Adrenal gland (tissue), 12 donors: ENCODE measurements around the gene SMS. TPM values are rescaled to one million over a fixed set of nuclear protein-coding genes. Genes with fewer than 3 reads are reported as not detected.

Experiments
- DNase-seq, 7 donors: peaks; one replicate each; pipeline ENCODE4 v3.0.0-alpha.2; 2019 to 2020
- H3K27ac ChIP-seq, 5 donors: fragments of 200-600 bp; sonication (generic) in 4 of 5; 1 replicate in 3 of 5; 2 replicates in 2 of 5; pipeline versions ENCODE4 v1.5.1 to v1.8.0; 2016 to 2020; ENCODE audit warnings: mild to moderate bottlenecking in 1 of 5
- H3K27me3 ChIP-seq: fragments of 200-600 bp; 2 replicates; pipeline ENCODE4 v1.8.0; 2021
- H3K36me3 ChIP-seq, 2 donors: fragments of 200-600 bp; replicated peaks in 1 of 2; 1 replicate in 1 of 2; 2 replicates in 1 of 2; pipeline versions ENCODE4 v1.5.1 to v1.8.0; 2018 to 2022
- H3K4me1 ChIP-seq, 2 donors: fragments of 200-600 bp; replicated peaks in 1 of 2; 1 replicate in 1 of 2; 2 replicates in 1 of 2; pipeline versions ENCODE4 v1.5.1 to v1.8.0; 2018 to 2021
- H3K4me3 ChIP-seq, 4 donors: fragments of 200-600 bp; sonication (generic) in 3 of 4; one replicate each; pipeline ENCODE4 v1.5.1; 2016 to 2018
- H3K9me3 ChIP-seq, 3 donors: fragments of 200-600 bp; sonication (generic) in 1 of 3; replicated peaks in 1 of 3; 1 replicate in 2 of 3; 2 replicates in 1 of 3; pipeline versions ENCODE4 v1.5.1 to v1.8.0; 2016 to 2021
- POLR2A ChIP-seq, 2 donors: fragments of 450-650 bp; IDR thresholded peaks; one replicate each; pipeline ENCODE4 v1.6.1; 2017; ENCODE audit warnings: antibody characterized with exemption in 2 of 2, mild to moderate bottlenecking in 2 of 2, moderate library complexity in 1 of 2
- WGBS, 4 donors: extraction: QIAGEN DNeasy Blood & Tissue Kit in 2 of 4; methylation state at CpG; one replicate each; pipeline versions ENCODE4 v1.1.5 to v1.1.7; 2013 to 2017; 5-methylcytosine and 5-hydroxymethylcytosine counted together
- intact Hi-C, 2 donors: fragments of 100-400 bp; cut with DNase I; formaldehyde crosslinking; loops; one replicate each; pipeline versions ENCODE4 v1.14.1 to v1.15.0; 2022 to 2023
- polyA plus RNA-seq, 3 donors: library from polyadenylated mRNA; stranded (reverse); fragments of 200-250 nt in 2 of 3; fragments of 350-450 nt in 1 of 3; fragmentation: Illumina TruSeq in 1 of 3; extraction: RNeasy Lipid Tissue Mini Kit (QIAGEN cat#74804) in 1 of 3; gene quantifications; one replicate each; pipeline ENCODE4 v1.2.3, GENCODE V29; 2013 to 2014
- total RNA-seq, 9 donors: library from RNA; depleted of rRNA in 4 of 9; stranded (reverse); fragments of >200 nt in 4 of 9; fragments of 120-200 nt in 1 of 9; fragmentation: NEBNext Ultra II Directional in 1 of 9; extraction: Animal tissue kit (Norgen Biotek cat#: 25700) in 1 of 9; gene quantifications; one replicate each; pipeline versions ENCODE4 v1.1.0 to v1.2.4, GENCODE V29; 2013 to 2023
- TF ChIP-seq, protein P1 (sequence below), 6 experiments: fragments of 450-650 bp in 4 of 6; fragments of 200-600 bp in 2 of 6; sonication (generic) in 1 of 6; IDR thresholded peaks; 1 replicate in 5 of 6; 2 replicates in 1 of 6; pipeline versions ENCODE4 v1.5.1 to v1.8.0; 2016 to 2021; ENCODE audit warnings: antibody characterized with exemption in 6 of 6, mild to moderate bottlenecking in 2 of 6, moderate library complexity in 1 of 6
- donor health status: healthy with polysubstance abuse.
- donor health status: Bipolar disorder and iron deficiency.
- donor health status: DM: yes; HTN: yes; CAD: no.
- donor health status: DM: no; HTN: no; CAD: no.
- donor health status: DM: no; HTN: no; CAD: no.
- donor health status: DM: yes; HTN: yes; CAD: no.

SMS gene
- total and polyA plus RNA-seq, 12 donors, result 68.3 to 265 (median 131) TPM

DNA sequence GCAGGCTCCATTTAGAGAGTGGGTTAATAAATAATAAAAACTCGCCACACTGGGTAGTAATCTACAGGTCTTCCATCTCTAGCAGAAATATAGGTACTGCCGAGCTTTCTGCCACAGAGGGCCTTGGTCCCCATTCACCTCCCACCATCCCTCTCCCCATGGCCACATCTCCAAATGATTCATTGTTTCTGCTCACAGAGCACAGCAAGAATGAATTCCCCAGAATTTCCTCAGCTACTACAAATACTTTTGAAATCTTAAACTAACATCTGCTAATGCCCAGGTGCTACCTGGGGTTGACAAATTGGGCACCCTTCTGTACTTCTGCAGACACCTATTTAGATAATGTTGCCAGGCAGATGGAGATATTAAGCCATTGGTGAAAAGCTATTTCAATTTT is 96.7 kb downstream of the SMS start:
- Histone ChIP-seq H3K4me1 (no peaks in the 10 kb centered on the region), H3K9me3 (no peaks in the 10 kb centered on the region), H3K36me3 (no peaks in the 10 kb centered on the region), H3K27ac (no peak overlapping the region), H3K4me3 (no peak overlapping the region), H3K27me3 (no peaks in the 10 kb centered on the region)
- 60 to 85% (median 76%) methylated on average over 1 to 2 of the region's 2 CpGs for WGBS, 4 donors
- intact Hi-C loops, result no loop called here
- no peak for DNase-seq
- TF ChIP-seq, protein P1, sequence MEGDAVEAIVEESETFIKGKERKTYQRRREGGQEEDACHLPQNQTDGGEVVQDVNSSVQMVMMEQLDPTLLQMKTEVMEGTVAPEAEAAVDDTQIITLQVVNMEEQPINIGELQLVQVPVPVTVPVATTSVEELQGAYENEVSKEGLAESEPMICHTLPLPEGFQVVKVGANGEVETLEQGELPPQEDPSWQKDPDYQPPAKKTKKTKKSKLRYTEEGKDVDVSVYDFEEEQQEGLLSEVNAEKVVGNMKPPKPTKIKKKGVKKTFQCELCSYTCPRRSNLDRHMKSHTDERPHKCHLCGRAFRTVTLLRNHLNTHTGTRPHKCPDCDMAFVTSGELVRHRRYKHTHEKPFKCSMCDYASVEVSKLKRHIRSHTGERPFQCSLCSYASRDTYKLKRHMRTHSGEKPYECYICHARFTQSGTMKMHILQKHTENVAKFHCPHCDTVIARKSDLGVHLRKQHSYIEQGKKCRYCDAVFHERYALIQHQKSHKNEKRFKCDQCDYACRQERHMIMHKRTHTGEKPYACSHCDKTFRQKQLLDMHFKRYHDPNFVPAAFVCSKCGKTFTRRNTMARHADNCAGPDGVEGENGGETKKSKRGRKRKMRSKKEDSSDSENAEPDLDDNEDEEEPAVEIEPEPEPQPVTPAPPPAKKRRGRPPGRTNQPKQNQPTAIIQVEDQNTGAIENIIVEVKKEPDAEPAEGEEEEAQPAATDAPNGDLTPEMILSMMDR (IDR thresholded peaks at IDR 0.05), result no peak
- no peak for TF ChIP-seq POLR2A (IDR thresholded peaks at IDR 0.05)

DNA sequence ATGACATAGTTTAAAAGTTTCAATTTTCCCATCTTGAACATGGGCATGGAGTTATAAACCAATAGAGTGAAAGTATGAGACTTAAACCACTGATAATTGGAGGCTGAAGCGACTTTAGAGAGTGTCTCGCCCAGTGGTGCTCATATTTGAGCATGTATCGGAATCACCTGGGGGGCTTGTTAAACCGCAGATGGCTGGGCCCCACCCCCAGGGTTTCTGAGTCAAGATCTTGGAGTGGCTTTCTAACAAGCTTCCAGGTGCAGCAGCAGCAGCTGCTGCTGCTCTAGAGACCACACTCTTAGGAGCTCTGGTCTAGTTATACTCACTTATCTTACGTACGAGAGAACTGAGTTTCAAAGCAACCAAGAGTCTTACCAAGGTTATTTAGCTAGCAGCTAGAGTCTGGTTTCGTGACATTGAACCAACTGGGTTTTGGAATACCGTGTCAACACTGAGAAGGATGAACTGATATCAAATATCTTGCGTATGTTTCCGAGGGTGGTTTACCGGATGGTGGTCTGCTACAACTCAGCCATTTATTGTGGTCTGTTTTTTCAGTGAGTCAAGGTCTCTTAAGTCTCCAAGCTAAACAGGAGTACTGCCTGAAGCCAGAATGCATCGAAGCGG is 97.5 kb downstream of the SMS start:
- intact Hi-C loops, result no loop called here
- 77 to 87% (median 83%) methylated on average over 10 to 13 of the region's 13 CpGs for WGBS, 4 donors
- Histone ChIP-seq H3K27me3 (no peaks in the 10 kb centered on the region), H3K9me3 (no peaks in the 10 kb centered on the region), H3K4me3 (no peak overlapping the region), H3K27ac (no peak overlapping the region), H3K36me3 (no peaks in the 10 kb centered on the region), H3K4me1 (no peaks in the 10 kb centered on the region)
- TF ChIP-seq, protein P1 (IDR thresholded peaks at IDR 0.05), result no peak
- no peak for TF ChIP-seq POLR2A (IDR thresholded peaks at IDR 0.05)
- no peak for DNase-seq

- 60 to 92% (median 83%) methylated on average over 2 to 6 of the region's 6 CpGs for WGBS, 4 donors
- Histone ChIP-seq H3K27ac (no peak overlapping the region), H3K9me3 (no peaks in the 10 kb centered on the region), H3K4me3 (no peak overlapping the region), H3K36me3 (no peaks in the 10 kb centered on the region), H3K27me3 (no peaks in the 10 kb centered on the region), H3K4me1 (no peaks in the 10 kb centered on the region)
- DNase-seq, result no peak
- TF ChIP-seq, protein P1 (IDR thresholded peaks at IDR 0.05), result no peak
- TF ChIP-seq POLR2A (IDR thresholded peaks at IDR 0.05), result no peak
- intact Hi-C loops, result no loop called here
These were observed 99.0 kb downstream of the SMS start for GRCh38 chrX:22039541-22039940.

DNA sequence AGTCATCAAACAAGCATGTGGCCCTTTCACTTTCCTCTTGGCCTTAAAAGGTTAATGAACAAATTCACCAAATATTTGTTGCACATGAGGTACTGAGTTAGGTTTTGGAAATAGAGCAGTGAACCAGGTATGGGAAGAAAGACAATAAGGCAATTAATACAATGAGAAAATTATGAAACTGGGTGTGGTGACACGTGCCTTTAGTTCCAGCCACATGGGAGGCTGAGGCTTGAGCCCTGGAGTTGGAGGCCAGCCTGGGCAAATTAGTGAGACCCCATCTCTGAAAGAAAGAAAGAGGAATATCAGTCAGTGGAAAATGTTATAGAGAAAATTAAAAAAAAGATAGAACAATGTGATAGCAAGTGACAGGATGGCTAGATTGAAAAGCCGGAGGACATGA is 99.7 kb downstream of the SMS start:
- TF ChIP-seq, protein P1 (IDR thresholded peaks at IDR 0.05), result no peak
- no peak for TF ChIP-seq POLR2A (IDR thresholded peaks at IDR 0.05)
- intact Hi-C loops, result no loop called here

More for the DNA sequence above, 99.7 kb downstream of the SMS start:
- H3K4me3 ChIP-seq, result no peak overlapping the region
- DNase-seq, result no peak
- no peaks in the 10 kb centered on the region for H3K9me3 ChIP-seq
- WGBS, 4 donors, result 79 to 84% (median 81%) methylated on average over 2 of the region's 2 CpGs
- H3K36me3 ChIP-seq, result no peaks in the 10 kb centered on the region
- H3K27me3 ChIP-seq, result no peaks in the 10 kb centered on the region
- H3K27ac ChIP-seq, result no peak overlapping the region
- H3K4me1 ChIP-seq, result no peaks in the 10 kb centered on the region
